Smooth muscle cell (in vitro differentiated cells): ENCODE results near the gene RAB25. TPM values are rescaled to one million over a fixed set of nuclear protein-coding genes. Genes with fewer than 3 reads are reported as not detected.
A peak's percentile ranks its signal among the peaks of the same experiment; 100 is the strongest.

Experiments used
- DNase-seq: peaks from one replicate; lab custom pipeline; 2025; ENCODE audit not compliant: unreplicated experiment; lab: John Stamatoyannopoulos, UW
- H2AFZ ChIP-seq: fragments of 200-600 bp; sonication (generic); 2 replicates; pipeline ENCODE4 v1.6.0; 2016; ENCODE audit warnings: antibody characterized with exemption, low read depth, mild to moderate bottlenecking
- H3F3A ChIP-seq: fragments of 200-600 bp; sonication (generic); 2 replicates; pipeline ENCODE4 v1.6.0; 2017; ENCODE audit warnings: antibody characterized with exemption, low read depth
- H3K27ac ChIP-seq: fragments of 200-600 bp; sonication (generic); 2 replicates; pipeline ENCODE4 v1.5.1; 2016; ENCODE audit warnings: low read depth, mild to moderate bottlenecking
- H3K27me3 ChIP-seq: fragments of 200-600 bp; sonication (generic); 2 replicates; pipeline ENCODE4 v1.6.1; 2016; ENCODE audit warnings: low read depth, mild to moderate bottlenecking
- H3K36me3 ChIP-seq: fragments of 200-600 bp; sonication (generic); 2 replicates; pipeline ENCODE4 v1.5.1; 2016; ENCODE audit warnings: low read depth
- H3K4me1 ChIP-seq: fragments of 200-600 bp; sonication (generic); 2 replicates; pipeline ENCODE4 v1.5.1; 2016; ENCODE audit warnings: low read depth
- H3K4me2 ChIP-seq: fragments of 200-600 bp; sonication (generic); 2 replicates; pipeline ENCODE4 v1.6.0; 2016; ENCODE audit warnings: mild to moderate bottlenecking
- H3K4me3 ChIP-seq: fragments of 200-600 bp; sonication (generic); 2 replicates; pipeline ENCODE4 v1.5.1; 2016; ENCODE audit warnings: mild to moderate bottlenecking
- H3K79me2 ChIP-seq: fragments of 200-600 bp; sonication (generic); 2 replicates; pipeline ENCODE4 v1.6.0; 2016; ENCODE audit warnings: low read depth, mild to moderate bottlenecking
- H3K9ac ChIP-seq: fragments of 200-600 bp; sonication (generic); 2 replicates; pipeline ENCODE4 v1.6.0; 2016; ENCODE audit warnings: low read depth
- H3K9me3 ChIP-seq: fragments of 200-600 bp; sonication (generic); replicated peaks from 2 replicates; pipeline ENCODE4 v1.5.1; 2016; ENCODE audit warnings: low read depth
- H4K20me1 ChIP-seq: fragments of 200-600 bp; sonication (generic); 2 replicates; pipeline ENCODE4 v1.6.0; 2016; ENCODE audit warnings: low read depth
- CTCF ChIP-seq: fragments of 200-600 bp; sonication (generic); IDR thresholded peaks from 2 replicates; pipeline ENCODE4 v1.5.1; 2017; ENCODE audit warnings: borderline replicate concordance, mild to moderate bottlenecking, antibody characterized with exemption; ENCODE audit not compliant: insufficient read depth, poor library complexity, severe bottlenecking
- WGBS: methylation state at CpG from one replicate; pipeline ENCODE4 v1.1.7; 2016; ENCODE audit warnings: low lambda C conversion rate; 5-methylcytosine and 5-hydroxymethylcytosine counted together
- polyA plus RNA-seq: library from polyadenylated mRNA; unstranded; fragments of >200 nt; fragmentation: Nextera tagmentation; extraction: Ambion mirVana; gene quantifications from 2 replicates; pipeline ENCODE4 v1.2.1, GENCODE V29; 2016
- total RNA-seq: library from RNA; depleted of rRNA; stranded (reverse); fragments of >200 nt; gene quantifications from 2 replicates; pipeline ENCODE4 v1.2.3, GENCODE V29; 2014

RAB25 gene
- total and polyA plus RNA-seq, 2 experiments from 2014 or later, result 8.9 to 16.8 TPM

DNA sequence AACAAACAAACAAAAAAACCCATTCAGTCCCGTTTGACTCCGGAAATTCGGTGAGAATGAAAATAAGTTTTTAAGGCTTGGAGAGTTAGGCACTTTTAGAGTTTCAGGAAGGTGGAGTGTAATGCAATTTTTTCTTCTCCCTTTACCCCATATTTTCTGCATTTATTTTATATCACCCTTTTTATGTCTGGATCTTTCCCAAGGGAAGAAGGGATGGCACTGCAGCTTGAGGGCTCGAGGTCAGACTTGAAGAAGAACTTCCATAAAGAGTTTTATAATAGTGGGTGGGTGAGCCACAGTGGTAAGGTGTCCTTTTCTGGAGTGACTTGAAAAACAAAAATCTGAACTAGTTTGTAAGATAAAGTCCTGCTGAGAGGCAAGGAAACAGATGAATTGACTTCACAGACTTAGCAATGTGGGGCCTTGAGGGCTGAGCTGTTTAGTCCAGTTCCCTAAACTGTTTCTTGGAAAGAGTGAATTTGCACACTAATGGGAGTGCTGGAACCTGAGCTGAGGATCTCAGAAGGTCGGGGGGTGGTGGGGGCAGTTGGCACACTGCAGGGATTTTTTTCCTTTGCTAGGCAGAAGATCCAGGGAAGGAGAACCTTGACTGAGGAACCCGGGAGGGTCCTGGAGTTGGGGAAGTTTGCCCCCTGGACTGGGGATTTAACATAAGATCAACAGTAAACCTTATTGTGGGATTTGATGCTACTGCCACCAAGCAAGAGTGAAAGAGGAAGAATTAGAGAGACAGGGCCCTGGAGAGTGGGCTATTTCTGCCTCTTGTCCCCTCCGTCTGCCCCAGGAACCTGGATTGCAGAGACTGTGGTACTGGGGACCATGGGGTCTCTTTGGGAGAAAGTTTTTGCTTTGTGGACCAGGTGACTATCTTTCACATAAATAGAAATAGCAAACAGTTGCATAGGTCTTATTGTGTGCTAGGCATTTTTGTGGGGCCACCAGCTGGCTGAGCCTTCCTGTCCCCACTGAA, 23.1 kb downstream of the RAB25 start:
- H3K4me3 ChIP-seq, result peak overlapping the region; percentile 93
- 33% methylated on average over 7 of the region's 7 CpGs for WGBS
- no peak for DNase-seq
- H3K27ac ChIP-seq, result peak overlapping the region; percentile 56
- H3K9ac ChIP-seq, result peak overlapping the region; percentile 74
- no peaks in the 10 kb centered on the region for H3K36me3 ChIP-seq
- peaks cover 54% of the 10 kb centered on the region for H4K20me1 ChIP-seq
- peaks cover 82% of the 10 kb centered on the region for H3K79me2 ChIP-seq
- H3K4me1 ChIP-seq, result peaks cover 49% of the 10 kb centered on the region
- no peak for TF ChIP-seq CTCF
- no peaks in the 10 kb centered on the region for H3K9me3 ChIP-seq
- H3F3A ChIP-seq, result peaks cover 9% of the 10 kb centered on the region
- H3K27me3 ChIP-seq, result no peaks in the 10 kb centered on the region
- H2AFZ ChIP-seq, result no peak overlapping the region
- H3K4me2 ChIP-seq, result peak overlapping the region; percentile 100

DNA sequence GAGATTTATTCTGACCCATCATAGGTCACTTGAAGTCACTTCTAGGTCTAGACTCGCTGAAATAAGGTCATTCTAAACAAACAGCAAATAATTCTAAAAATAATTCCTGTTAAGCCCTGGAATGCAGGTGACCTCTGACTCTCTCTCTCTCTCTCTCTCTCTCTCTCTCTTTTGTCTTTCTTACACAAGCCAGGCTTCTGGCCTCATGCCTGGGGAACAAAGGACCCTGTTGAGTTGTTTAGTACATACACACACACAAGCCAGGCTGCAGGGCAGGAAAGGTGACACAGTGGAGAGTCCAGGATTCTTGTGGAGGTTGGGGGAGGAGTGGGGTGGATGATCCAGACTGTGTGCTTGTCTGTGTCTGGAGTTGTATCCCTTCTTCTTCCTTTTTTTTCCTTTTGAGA, 25.3 kb downstream of the RAB25 start:
- DNase-seq, result no peak

DNA sequence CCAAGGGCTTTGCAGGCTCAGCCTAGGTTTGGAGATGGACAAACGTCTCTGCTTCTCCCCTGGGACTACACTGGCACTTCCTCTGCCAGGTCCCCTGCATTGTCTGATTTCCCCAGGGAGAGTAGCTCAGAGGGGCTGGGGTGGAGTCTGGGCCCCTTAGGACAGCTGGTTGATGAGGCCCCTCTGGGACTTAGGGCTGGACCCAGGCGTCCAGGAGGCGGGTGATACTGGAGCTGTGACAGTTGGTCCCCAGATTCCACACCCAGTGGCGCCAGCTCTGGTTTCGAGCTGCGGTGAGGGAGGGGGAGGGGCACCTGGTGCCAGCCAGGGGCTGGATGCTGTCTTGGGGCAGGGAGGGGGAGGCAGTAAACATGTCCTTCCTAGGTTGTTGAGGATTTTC, 28.7 kb downstream of the RAB25 start:
- Histone ChIP-seq H3K27ac (no peak overlapping the region), H3K79me2 (peaks cover 63% of the 10 kb centered on the region), H2AFZ (no peak overlapping the region), H3K4me2 (no peak overlapping the region), H3K9ac (no peak overlapping the region), H3K4me1 (peaks cover 25% of the 10 kb centered on the region), H3K9me3 (no peaks in the 10 kb centered on the region), H3K4me3 (no peak overlapping the region), H4K20me1 (peaks cover 45% of the 10 kb centered on the region), H3F3A (peaks cover 5% of the 10 kb centered on the region), H3K36me3 (no peaks in the 10 kb centered on the region), H3K27me3 (no peaks in the 10 kb centered on the region)
- no peak for TF ChIP-seq CTCF
- 63% methylated on average over 2 of the region's 6 CpGs for WGBS
- DNase-seq, result no peak

More for the DNA sequence above, 25.3 kb downstream of the RAB25 start:
- peaks cover 62% of the 10 kb centered on the region for H3K79me2 ChIP-seq
- H3K27ac ChIP-seq, result peak overlapping the region; percentile 69
- no peaks in the 10 kb centered on the region for H3K27me3 ChIP-seq
- H3K4me3 ChIP-seq, result no peak overlapping the region
- WGBS, result 50% methylated on average over 1 of the region's 1 CpG
- H3K4me1 ChIP-seq, result peaks cover 37% of the 10 kb centered on the region
- peaks cover 50% of the 10 kb centered on the region for H4K20me1 ChIP-seq
- H3K4me2 ChIP-seq, result no peak overlapping the region
- no peaks in the 10 kb centered on the region for H3K9me3 ChIP-seq
- TF ChIP-seq CTCF, result no peak
- peaks cover 5% of the 10 kb centered on the region for H3F3A ChIP-seq
- H2AFZ ChIP-seq, result no peak overlapping the region
- no peaks in the 10 kb centered on the region for H3K36me3 ChIP-seq
- H3K9ac ChIP-seq, result no peak overlapping the region
